ENCODE data around the gene KIAA1549. TPM values are rescaled to one million over a fixed set of nuclear protein-coding genes. Genes with fewer than 3 reads are reported as not detected.

The KIAA1549 gene
- total and polyA plus RNA-seq, 9 of the 15 experiments (the other 6 are each of a cell fraction or from before 2014, with no cell fraction given) = 0.01 to 0.29 (median 0.07) TPM

DNA sequence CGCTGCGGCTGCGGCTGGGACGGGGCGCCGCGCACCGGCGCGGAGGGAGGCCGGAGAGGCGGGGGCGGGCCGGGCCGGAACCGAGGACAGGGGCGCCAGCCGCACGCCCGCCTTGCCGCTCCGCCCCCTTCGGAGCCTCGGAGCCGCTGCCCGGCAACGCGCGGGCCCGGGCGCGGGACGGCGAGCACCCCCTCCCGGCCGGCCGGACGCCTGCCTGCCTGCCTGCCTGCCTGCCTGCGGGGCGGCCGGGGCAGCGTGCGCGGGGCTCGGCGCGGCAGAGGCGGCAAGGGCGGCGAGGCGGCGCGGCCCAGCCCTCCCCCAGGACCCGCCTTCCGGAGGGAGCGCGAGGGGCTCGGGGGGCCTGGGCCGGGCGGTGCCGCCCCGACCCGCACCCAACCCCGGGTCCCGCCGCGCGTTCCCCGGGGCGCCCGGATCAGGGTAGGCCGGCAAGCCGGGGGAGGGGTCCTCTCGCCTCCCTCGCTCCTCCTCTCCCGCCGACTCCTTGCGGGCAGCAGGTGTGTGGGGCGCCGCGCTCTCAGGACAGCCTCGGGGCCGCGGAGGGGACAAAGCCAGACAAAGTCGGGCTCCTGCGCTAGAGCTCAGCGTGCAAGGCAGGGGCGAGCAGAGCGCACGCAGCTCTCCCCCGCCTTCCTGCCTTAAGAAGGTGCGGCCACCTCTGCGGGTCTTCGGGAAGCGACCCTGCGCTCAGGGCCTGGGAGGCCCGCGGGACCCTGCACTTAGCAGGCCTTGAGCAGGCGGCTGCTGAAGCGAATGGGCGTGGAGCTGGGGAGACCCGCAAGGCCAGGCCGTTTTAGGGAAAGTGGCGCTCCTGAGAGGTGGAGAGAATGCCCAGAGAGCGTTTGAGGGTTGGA lies at the start of gene KIAA1549 (continued):
- TF ChIP-seq E2F6 (IDR thresholded peaks at IDR 0.05; ENCODE audit: borderline replicate concordance in 1 of 2, extremely low read depth in 1 of 2, insufficient read depth in 1 of 2, insufficient read length in 1 of 2, low read depth in 1 of 2, low read length in 1 of 2, poor library complexity in 1 of 2, severe bottlenecking in 1 of 2) = peak; percentile 66 to 96
- no peak for TF ChIP-seq CCNT2 (IDR thresholded peaks at IDR 0.05; ENCODE audit: borderline replicate concordance, extremely low read depth, insufficient read length, low read depth, low read length)
- TF ChIP-seq PTBP1 (IDR thresholded peaks at IDR 0.05; ENCODE audit: low read depth, low read length) = no peak
- no peak for TF ChIP-seq NFATC3 (IDR thresholded peaks at IDR 0.05)
- TF ChIP-seq MCM5 (IDR thresholded peaks at IDR 0.05; ENCODE audit: low read depth) = no peak
- TF ChIP-seq ZNF436 (CRISPR knock-in tag; IDR thresholded peaks at IDR 0.05) = no peak
- TF ChIP-seq ZBTB49 (CRISPR knock-in tag; IDR thresholded peaks at IDR 0.05; ENCODE audit: borderline replicate concordance) = no peak
- 0 out of 2 replicates have a peak, but pooled peaks have one; percentile 65 for TF ChIP-seq ZFPM2 (CRISPR knock-in tag; IDR thresholded peaks at IDR 0.05)
- TF ChIP-seq SRSF7 (optimal IDR thresholded peaks at IDR 0.05; ENCODE audit: low read depth, low read length) = no peak
- TF ChIP-seq ATF1 (CRISPR knock-in tag; IDR thresholded peaks at IDR 0.05) = no peak
- no peak for TF ChIP-seq ATF1 (tag; IDR thresholded peaks at IDR 0.05)
- no peak for TF ChIP-seq STAT5A (IDR thresholded peaks at IDR 0.05; ENCODE audit: borderline replicate concordance, low read length)
- no peak for TF ChIP-seq ZNF3 (CRISPR knock-in tag; IDR thresholded peaks at IDR 0.05)
- no peak for TF ChIP-seq PATZ1 (CRISPR knock-in tag; IDR thresholded peaks at IDR 0.05; ENCODE audit: borderline replicate concordance)
- no peak for TF ChIP-seq PTTG1 (tag; IDR thresholded peaks at IDR 0.05; ENCODE audit: low read depth)
- peak; percentile 61 for TF ChIP-seq ZFP36 (IDR thresholded peaks at IDR 0.05; ENCODE audit: low read depth, low read length, partially characterized antibody)
- TF ChIP-seq TCF7 (IDR thresholded peaks at IDR 0.05; ENCODE audit: borderline replicate concordance) = no peak
- TF ChIP-seq POLR2G (IDR thresholded peaks at IDR 0.05; ENCODE audit: low read depth, low read length) = peak; percentile 20; the same call in 1 of the 2 replicates
- no peak for TF ChIP-seq GABPA (tag; conservative IDR thresholded peaks at IDR 0.05; ENCODE audit: low read depth)
- TF ChIP-seq, protein P1, sequence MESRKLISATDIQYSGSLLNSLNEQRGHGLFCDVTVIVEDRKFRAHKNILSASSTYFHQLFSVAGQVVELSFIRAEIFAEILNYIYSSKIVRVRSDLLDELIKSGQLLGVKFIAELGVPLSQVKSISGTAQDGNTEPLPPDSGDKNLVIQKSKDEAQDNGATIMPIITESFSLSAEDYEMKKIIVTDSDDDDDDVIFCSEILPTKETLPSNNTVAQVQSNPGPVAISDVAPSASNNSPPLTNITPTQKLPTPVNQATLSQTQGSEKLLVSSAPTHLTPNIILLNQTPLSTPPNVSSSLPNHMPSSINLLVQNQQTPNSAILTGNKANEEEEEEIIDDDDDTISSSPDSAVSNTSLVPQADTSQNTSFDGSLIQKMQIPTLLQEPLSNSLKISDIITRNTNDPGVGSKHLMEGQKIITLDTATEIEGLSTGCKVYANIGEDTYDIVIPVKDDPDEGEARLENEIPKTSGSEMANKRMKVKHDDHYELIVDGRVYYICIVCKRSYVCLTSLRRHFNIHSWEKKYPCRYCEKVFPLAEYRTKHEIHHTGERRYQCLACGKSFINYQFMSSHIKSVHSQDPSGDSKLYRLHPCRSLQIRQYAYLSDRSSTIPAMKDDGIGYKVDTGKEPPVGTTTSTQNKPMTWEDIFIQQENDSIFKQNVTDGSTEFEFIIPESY (CRISPR knock-in tag; IDR thresholded peaks at IDR 0.05) = peak; percentile 85
